Measurements from ENCODE around the gene ARHGAP26.

Gene ARHGAP26

DNA sequence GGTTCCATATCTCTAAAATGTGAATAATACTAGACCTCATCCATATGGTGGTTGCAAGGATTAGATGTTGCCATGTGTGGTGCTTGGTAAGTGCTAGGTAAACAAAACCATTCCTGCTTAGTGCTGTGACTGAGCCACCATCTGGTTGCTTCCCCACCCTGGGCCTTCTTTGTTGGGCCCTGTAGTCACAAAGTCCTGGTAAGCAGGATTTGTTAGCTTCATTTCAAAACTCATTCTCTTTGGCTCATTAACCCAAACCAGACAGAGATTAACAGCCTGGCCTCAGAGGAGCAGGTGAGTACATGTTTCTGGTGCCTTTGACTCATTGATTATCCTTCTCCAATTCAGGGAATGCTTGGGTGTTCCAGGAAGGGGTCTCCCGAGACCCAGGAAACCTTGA is 240.2 kb downstream of the ARHGAP26 start:
- TF ChIP-seq, protein P1, sequence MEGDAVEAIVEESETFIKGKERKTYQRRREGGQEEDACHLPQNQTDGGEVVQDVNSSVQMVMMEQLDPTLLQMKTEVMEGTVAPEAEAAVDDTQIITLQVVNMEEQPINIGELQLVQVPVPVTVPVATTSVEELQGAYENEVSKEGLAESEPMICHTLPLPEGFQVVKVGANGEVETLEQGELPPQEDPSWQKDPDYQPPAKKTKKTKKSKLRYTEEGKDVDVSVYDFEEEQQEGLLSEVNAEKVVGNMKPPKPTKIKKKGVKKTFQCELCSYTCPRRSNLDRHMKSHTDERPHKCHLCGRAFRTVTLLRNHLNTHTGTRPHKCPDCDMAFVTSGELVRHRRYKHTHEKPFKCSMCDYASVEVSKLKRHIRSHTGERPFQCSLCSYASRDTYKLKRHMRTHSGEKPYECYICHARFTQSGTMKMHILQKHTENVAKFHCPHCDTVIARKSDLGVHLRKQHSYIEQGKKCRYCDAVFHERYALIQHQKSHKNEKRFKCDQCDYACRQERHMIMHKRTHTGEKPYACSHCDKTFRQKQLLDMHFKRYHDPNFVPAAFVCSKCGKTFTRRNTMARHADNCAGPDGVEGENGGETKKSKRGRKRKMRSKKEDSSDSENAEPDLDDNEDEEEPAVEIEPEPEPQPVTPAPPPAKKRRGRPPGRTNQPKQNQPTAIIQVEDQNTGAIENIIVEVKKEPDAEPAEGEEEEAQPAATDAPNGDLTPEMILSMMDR (IDR thresholded peaks at IDR 0.05): no peak
- no peak overlapping the region for H3K4me3 ChIP-seq (ENCODE audit: low read depth in 1 of 2, low read length in 1 of 2)
- no peaks in the 10 kb centered on the region for H3K9me3 ChIP-seq
- H3K4me1 ChIP-seq (ENCODE audit: control insufficient read depth in 1 of 2, insufficient read depth in 1 of 2, low read depth in 1 of 2, low read length in 1 of 2): peaks cover 28 to 53% of the 10 kb centered on the region in 2 experiments
- H3K36me3 ChIP-seq: peaks cover 20% of the 10 kb centered on the region
- no peaks in the 10 kb centered on the region for H3K27me3 ChIP-seq
- peak overlapping the region; percentile 88 for H3K27ac ChIP-seq

DNA sequence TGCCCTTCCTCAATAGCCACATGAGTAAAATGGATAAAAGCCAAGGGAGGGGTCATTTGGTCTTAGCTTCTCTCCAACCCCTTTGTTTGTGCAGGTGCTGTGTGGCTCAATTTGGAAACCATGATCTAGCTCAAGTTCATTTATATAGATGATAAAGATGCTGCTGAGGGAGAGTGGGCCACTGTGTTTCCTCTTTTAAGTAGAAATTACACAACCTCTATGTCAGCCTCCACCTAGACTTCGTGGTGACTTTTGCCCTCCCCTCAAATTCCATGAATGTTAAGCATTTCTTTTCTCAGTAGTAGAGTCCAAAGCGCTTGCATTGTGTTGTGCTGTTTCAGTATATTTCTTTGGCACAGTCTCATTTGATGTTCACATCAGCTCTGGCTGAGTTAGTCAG is 241.4 kb downstream of the ARHGAP26 start:
- Histone ChIP-seq H3K4me3 (ENCODE audit: low read depth in 1 of 2, low read length in 1 of 2) (no peak overlapping the region), H3K27ac (peak overlapping the region; percentile 59), H3K36me3 (peaks cover 31% of the 10 kb centered on the region), H3K9me3 (no peaks in the 10 kb centered on the region), H3K4me1 (ENCODE audit: control insufficient read depth in 1 of 2, insufficient read depth in 1 of 2, low read depth in 1 of 2, low read length in 1 of 2) (peaks cover 17 to 41% of the 10 kb centered on the region in 2 experiments), H3K27me3 (no peaks in the 10 kb centered on the region)
- TF ChIP-seq, protein P1 (IDR thresholded peaks at IDR 0.05): no peak

DNA sequence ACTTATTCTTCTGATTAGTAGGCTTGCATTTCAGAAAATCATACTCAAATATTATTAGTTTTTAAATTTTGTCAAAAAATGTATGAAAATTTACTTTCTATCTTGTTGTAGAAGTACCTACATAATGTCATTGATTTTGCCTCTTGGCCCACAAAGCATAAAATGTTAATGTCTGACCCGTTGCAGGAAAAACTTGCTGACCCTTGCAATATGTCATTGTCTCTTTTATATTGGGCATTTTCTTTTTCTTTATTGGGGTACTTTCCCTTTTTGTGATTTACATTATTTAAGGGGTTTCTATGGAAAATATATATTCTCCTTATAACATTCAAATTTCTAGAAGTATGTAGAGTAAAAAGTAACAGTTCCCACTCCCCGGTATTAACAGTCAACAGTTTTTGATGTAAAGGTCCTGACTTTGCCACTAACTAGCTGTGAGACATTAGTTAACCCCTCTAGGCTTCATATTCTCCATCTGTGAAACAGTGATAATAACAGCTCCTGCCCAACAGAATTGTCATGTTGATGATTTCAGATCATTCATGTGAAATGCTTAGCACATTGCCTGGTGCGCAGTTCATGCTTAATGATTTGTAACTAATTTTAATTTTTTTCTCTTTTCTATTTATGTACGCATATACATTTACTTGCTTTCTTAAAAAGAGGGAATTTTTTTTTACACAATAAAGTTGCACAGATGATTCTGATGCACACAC is 243.2 kb downstream of the ARHGAP26 start:
- TF ChIP-seq, protein P1 (IDR thresholded peaks at IDR 0.05): no peak
- peaks cover 14 to 31% of the 10 kb centered on the region in 2 experiments for H3K4me1 ChIP-seq (ENCODE audit: control insufficient read depth in 1 of 2, insufficient read depth in 1 of 2, low read depth in 1 of 2, low read length in 1 of 2)
- no peak overlapping the region for H3K27ac ChIP-seq
- H3K27me3 ChIP-seq: no peaks in the 10 kb centered on the region
- no peaks in the 10 kb centered on the region for H3K9me3 ChIP-seq
- no peak overlapping the region for H3K4me3 ChIP-seq (ENCODE audit: low read depth in 1 of 2, low read length in 1 of 2)
- peaks cover 35% of the 10 kb centered on the region for H3K36me3 ChIP-seq

DNA sequence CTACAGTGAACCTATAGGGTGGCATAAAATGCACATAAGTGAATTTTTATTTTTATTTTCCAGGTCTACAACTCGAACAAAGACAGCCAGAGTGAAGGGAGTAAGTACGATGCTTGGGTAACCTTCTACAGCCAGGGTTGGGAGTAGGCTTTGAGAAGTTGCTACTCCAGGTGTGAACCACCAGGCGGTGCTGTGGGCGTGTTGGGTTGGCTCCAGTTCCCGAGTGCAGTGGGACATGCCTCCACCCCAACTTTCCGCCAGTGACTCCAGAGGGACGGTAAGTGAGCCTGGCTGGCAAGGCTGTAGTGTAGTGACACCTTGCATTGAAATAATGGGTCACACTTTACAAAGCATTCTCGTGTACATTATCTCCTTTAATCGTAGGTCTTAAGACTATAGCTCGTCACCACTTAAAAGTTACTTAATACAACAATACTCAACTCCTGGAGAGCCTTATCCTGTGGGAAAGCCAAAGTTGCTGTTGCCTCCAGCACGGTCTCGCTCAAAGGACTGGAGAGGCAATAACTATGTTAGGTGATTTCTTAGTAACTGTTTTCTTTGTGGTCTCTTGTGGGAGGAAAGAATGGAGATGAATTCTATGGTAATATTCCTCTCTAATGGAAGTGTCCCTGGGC is 244.0 kb downstream of the ARHGAP26 start:
- Histone ChIP-seq H3K4me1 (ENCODE audit: control insufficient read depth in 1 of 2, insufficient read depth in 1 of 2, low read depth in 1 of 2, low read length in 1 of 2) (peaks cover 6 to 23% of the 10 kb centered on the region in 2 experiments), H3K4me3 (ENCODE audit: low read depth in 1 of 2, low read length in 1 of 2) (no peak overlapping the region), H3K9me3 (no peaks in the 10 kb centered on the region), H3K36me3 (peaks cover 35% of the 10 kb centered on the region), H3K27ac (peak overlapping the region; percentile 41), H3K27me3 (no peaks in the 10 kb centered on the region)
- TF ChIP-seq, protein P1 (IDR thresholded peaks at IDR 0.05): peak; percentile 56

DNA sequence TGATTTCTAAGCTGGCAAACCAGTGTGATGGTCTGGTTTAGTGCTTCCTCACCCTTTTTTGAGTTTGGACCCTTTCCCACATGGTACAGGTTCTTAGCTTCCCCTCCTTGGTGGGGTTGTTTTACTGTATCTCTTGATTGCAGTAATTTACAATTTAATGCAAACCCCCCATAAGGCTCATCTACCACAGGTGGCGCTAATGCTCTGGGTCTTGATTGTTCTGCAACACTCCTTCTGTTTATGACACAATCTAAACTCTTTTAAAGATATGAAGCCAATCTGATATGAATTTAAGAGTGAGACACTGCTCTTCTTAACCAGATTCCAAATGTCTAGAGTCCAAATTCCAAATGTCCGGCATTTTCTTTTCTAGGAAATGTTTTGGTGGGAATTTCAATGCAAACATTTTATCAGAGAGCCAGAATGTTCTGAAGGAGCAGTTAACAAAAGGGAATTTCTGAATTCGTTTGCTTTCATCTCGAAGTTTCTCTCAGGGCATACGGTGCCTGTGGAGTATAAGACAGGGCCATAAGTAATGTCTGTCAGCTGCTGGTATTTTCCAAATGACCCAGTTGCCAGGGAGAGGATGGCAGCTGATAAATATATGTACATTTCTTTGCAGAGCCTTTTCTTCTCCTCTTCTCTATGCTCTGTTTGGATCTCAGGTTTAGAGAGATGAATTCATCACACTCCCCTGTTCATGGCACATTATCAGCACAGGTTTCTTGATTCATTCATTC is 246.8 kb downstream of the ARHGAP26 start:
- no peak overlapping the region for H3K4me3 ChIP-seq (ENCODE audit: low read depth in 1 of 2, low read length in 1 of 2)
- H3K36me3 ChIP-seq: peaks cover 35% of the 10 kb centered on the region
- no peaks in the 10 kb centered on the region for H3K27me3 ChIP-seq
- peaks cover 0 to 2% of the 10 kb centered on the region in 2 experiments for H3K4me1 ChIP-seq (ENCODE audit: control insufficient read depth in 1 of 2, insufficient read depth in 1 of 2, low read depth in 1 of 2, low read length in 1 of 2)
- H3K27ac ChIP-seq: peak overlapping the region; percentile 49
- H3K9me3 ChIP-seq: no peaks in the 10 kb centered on the region
- TF ChIP-seq, protein P1 (IDR thresholded peaks at IDR 0.05): no peak

All from neutrophil (primary cell).